GM21619 (cell line): ENCODE measurements around the gene EIF4E2.
"Not testable (repeated sequence)": the region's sequence is repeated elsewhere in the genome, so short reads cannot be mapped to it uniquely, and the experiment has no call there.

Experiments
- ATAC-seq: cut with Tn5 transposase; IDR thresholded peaks from one replicate; pipeline ENCODE4 v1.9.1; 2021; ENCODE audit not compliant: unreplicated experiment

Gene EIF4E2

GRCh38 chr2:232521959-232522622 lies 28.4 kb upstream of the EIF4E2 start:
- no peak for ATAC-seq

DNA sequence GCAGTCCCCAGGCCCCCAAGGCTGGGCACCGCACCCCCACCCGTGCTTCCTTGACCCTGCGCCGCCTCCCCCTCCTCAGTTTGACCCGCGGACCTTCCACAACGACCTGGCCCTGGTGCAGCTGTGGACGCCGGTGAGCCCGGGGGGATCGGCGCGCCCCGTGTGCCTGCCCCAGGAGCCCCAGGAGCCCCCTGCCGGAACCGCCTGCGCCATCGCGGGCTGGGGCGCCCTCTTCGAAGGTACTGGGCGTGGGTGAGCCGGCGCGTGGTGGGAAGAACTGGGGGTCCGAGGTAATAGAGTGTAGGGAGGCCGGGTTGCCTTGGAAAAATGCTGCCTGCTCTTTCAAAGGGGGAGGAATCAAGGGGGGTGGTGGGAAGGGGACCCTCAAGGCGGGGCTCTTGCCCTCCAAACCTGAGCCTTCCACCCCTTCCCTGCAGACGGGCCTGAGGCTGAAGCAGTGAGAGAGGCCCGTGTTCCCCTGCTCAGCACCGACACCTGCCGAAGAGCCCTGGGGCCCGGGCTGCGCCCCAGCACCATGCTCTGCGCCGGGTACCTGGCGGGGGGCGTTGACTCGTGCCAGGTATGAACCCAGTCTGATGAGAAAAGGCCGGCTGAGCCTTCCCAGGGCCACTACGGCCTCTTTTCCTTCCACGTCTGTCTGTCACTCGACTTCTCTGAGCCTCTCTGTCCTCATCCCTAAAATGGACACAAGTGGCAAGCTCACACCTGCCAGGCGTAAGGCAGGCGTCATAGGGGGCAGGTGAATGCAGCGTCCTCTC lies 27.7 kb upstream of the EIF4E2 start:
- no peak for ATAC-seq

DNA sequence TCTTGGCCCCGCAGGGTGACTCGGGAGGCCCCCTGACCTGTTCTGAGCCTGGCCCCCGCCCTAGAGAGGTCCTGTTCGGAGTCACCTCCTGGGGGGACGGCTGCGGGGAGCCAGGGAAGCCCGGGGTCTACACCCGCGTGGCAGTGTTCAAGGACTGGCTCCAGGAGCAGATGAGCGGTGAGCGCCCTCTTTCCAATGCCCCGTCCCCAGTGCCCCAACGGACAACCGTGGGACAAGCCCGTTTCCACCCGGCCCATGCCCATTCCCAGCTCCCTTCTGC lies 27.1 kb upstream of the EIF4E2 start:
- ATAC-seq: no peak

GRCh38 chr2:232523682-232524597 lies 26.5 kb upstream of the EIF4E2 start:
- no peak for ATAC-seq

- ATAC-seq: no peak
Observed at GRCh38 chr2:232524771-232525170, 25.7 kb upstream of the EIF4E2 start.

DNA sequence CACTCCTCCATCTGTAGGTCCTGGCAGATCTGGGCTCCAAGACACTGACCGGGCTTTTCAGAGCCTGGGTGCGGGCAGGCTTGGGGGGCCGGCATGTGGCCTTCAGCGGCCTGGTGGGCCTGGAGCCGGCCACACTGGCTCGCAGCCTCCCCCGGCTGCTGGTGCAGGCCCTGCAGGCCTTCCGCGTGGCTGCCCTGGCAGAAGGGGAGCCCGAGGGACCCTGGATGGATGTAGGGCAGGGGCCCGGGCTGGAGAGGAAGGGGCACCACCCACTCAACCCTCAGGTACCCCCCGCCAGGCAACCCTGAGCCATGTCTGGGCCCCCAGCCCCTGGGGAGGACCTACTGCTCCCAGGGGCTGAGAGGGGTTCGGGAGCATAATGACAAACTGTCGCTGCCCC lies 25.3 kb upstream of the EIF4E2 start:
- ATAC-seq: no peak

DNA sequence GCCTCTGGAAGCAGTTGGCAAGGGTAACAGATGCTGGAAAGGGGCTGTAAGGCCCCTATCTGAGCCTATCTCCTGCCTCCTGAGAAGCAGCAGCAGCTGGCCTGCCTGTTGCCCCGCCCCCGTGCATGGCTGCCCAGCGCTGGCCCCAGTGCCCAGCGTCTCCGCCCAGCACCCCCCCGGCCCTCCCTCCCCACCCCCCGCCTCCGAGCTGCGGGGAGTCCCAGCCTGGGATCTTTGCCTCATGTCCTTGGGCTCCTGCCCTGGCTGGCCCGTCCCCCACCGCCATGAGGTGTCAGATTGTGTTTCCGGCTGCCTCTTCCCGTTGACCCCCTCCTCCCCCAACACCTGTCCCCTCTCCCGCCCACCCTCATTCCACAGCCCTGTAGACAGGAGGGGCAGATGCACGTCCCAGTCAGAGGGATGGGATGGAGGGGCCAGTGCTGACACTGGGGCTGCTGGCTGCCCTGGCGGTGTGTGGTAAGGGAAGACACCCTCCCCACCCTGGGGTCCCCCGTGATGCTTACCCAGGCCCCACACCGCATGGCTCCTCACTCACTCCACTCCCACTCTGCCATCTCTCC lies 24.6 kb upstream of the EIF4E2 start, which contains the start of gene CHRND:
Gene CHRND (plus strand): TSS at position 370 of the 581 bp plus-strand sequence. CDS start 56 bp downstream, at position 426.
- ATAC-seq: no peak

GRCh38 chr2:232526372-232526941 lies 24.0 kb upstream of the EIF4E2 start:
- ATAC-seq: no peak

DNA sequence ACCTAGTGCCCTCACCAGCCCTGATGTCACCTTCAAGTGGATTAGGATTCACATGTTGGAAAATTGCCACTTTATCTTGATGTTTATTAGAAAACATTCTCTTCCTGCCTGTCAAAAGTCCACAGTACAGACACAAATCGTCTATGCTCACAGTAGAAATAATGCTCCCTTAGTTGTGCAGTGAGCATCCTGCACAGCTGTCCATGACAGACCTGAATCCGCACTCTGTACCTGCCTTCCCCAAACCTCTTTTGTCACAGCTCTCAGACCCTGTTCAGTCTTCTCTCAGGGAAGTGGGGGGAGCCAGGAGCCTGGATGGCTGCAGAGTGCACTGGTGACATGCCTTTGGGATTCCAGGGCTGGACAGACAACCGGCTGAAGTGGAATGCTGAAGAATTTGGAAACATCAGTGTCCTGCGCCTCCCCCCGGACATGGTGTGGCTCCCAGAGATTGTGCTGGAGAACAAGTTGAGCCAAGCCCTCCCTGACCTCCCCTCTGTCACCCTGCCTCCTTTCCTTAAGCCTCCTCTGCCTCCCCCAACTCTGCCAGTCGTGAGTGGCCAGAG lies 22.5 kb upstream of the EIF4E2 start:
- ATAC-seq: no peak

DNA sequence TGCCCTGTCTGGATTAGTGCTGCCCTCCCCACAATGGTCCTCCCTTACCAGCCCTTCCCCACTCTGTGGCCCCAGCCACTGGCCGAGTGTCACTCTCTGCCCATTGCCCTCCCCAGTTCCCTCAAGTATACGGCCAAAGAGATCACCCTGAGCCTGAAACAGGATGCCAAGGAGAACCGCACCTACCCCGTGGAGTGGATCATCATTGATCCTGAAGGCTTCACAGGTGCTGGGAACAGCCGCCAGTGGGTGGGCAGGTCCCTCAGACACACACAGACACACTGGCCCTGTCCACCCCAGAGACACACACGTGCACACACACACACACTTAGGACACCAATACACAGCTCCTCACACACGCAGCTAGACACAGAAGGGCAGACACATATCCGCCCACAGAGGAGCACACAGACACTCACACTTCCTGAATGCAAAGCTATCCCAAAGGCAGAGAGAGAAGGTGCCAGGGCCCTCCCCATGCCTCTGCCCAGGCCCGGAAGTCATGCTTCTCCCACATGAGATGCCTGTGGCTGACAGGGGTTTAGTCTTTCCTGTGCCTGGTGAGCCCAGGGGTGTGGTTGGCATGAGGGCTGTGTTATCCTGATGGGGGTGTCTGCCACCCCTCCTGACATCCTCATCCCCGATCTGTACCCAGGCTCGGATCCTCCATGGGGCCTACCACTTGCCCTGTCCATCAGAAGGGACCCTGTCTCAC lies 21.6 kb upstream of the EIF4E2 start:
- ATAC-seq: no peak

- ATAC-seq: no peak
Observed at GRCh38 chr2:232529806-232530547, 20.5 kb upstream of the EIF4E2 start.

DNA sequence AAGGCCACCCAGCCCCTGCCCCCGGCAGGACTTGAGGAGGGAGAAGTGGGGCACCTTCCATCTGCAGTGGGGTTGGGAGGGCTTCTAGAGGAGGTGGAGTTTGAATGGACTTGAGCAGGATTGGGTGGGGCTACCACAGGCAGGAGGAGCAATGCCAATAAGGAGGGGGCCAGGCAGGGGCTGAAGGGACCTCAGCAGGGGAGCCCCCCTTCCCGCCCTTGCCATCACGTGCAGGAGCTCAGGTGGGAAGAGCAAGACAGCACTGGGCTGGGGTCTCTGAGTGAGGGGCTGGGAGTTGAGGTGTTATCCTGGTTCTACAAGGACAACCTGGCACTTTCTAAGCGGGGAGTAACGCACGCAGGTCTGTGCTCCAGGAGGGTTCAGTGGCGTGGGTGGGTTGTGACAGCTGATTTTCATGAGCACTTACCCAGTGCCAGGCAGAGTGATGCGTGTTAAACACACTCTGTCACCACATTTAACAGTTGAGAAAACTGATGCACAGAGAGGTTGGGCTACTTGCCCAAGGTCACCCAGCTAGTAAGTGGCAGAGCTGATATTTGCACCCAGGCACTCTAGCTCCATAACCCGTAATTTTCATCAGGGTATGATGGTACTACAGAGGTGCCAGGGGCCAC lies 19.7 kb upstream of the EIF4E2 start:
- ATAC-seq: no peak

DNA sequence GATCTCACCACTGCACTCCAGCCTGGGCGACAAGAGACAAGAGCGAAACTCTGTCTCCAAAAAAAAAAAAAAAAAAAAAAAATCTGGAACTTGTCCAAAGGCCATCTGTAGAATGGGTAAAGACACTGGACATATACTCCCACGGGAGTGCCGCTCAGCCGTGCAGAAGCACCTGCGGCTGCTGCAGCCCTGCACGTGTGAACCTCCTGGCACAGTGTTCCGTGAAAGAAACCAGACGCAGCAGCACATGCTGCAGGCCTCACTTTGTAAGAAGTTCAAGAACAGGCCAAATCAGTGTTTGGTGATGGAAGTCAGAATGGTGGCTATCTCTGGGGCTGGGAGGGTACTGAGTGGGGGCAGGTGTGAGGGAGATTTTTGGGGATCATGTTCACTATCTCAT lies 18.1 kb upstream of the EIF4E2 start:
- ATAC-seq: no peak

- not testable (repeated sequence) for ATAC-seq
Observed at GRCh38 chr2:232532821-232533220, 17.7 kb upstream of the EIF4E2 start.

GRCh38 chr2:232533944-232534710 lies 16.4 kb upstream of the EIF4E2 start:
- no peak for ATAC-seq

DNA sequence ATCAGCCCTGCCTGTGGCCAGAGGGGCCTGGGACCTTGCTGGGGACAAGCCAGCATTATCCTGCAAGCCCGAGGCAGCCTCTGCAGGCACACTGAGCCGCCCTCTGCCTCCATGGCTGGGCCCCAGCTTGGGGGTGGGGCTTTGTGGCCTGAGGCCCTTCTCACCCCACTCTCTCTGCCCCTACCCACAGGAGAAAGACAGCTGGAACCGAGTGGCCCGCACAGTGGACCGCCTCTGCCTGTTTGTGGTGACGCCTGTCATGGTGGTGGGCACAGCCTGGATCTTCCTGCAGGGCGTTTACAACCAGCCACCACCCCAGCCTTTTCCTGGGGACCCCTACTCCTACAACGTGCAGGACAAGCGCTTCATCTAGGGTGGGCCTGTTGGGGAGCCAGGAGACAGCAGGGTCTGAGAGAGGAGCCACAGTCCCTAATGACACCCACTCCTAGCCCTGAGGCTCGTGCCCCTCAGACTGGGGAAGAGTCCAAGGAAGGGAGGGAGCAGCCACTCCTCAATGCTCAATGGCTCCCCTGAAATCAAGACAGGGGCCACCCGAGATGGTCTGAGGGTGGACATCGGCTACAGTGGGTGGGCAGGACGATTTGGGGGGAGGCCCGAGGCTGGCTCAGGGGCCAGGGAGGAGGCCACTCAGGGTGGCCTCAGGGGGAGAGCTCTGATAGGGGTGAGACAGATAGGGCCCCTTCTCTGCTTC lies 15.4 kb upstream of the EIF4E2 start:
- no peak for ATAC-seq

DNA sequence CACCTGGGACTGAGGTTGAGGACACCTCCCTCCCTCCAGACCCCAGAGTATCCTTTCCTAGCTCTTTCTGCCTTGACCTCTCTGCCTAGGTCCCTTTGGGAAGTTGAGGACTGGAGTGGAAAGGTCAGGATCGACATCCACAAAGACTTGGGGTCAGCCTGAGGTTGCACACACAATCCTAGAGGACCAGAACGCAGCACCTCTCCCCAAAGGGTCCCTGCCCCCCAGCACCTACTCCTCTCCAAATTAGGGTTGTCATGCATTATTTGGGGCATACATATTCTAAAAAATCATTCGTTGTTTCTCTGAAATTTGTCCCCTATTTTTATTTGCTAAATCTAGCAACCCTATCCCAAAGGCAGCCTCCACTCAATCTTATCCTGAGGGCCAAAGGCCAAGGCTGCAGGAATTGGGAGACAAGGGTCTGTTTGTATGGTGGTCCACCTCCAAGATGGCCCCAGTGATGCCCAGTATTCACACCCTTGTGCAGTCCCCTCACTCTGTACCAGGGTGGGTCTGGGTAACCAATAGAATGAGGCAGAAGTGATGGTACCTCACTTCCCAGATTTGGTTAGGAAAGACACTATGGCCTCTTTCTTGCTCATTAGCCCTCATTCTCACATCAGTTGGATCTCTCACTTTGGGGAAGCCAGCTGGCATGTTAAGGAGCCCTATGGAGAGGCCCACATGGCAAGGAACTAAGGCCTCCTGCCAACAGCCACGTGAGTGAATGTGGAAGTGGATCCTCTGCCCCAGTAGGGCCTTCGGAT lies 14.5 kb upstream of the EIF4E2 start:
- ATAC-seq: no peak
